ENCODE data around the gene CAMK1. TPM values are rescaled to one million over a fixed set of nuclear protein-coding genes. Genes with fewer than 3 reads are reported as not detected.

CAMK1 gene
- total RNA-seq, 2 donors from 2014 or later: 1.9 to 2.2 TPM

GRCh38 chr3:9787714-9788113, 18.0 kb upstream of the CAMK1 start:
- Mint-ChIP-seq H3K36me3 (ENCODE audit: low read depth) (peaks cover 21% of the 10 kb centered on the region), H3K4me1 (peaks cover 25% of the 10 kb centered on the region), H3K27me3 (no peaks in the 10 kb centered on the region), H3K27ac (no peak overlapping the region), H3K4me3 (peak overlapping the region; percentile 25)
- H3K9me3 ChIP-seq (ENCODE audit: control insufficient read depth, low read length, poor library complexity, severe bottlenecking): no peaks in the 10 kb centered on the region
- DNase-seq (no peak), ATAC-seq (no peak)

- ATAC-seq: no peak
These were observed 17.3 kb upstream of the CAMK1 start for GRCh38 chr3:9786825-9787669.

GRCh38 chr3:9786209-9786739, 16.5 kb upstream of the CAMK1 start:
- DNase-seq (no peak), ATAC-seq (no peak)
- H3K9me3 ChIP-seq (ENCODE audit: control insufficient read depth, low read length, poor library complexity, severe bottlenecking): no peaks in the 10 kb centered on the region
- Mint-ChIP-seq H3K4me1 (peaks cover 22% of the 10 kb centered on the region), H3K36me3 (ENCODE audit: low read depth) (peaks cover 19% of the 10 kb centered on the region), H3K27ac (no peak overlapping the region), H3K4me3 (no peak overlapping the region), H3K27me3 (no peaks in the 10 kb centered on the region)

More at GRCh38 chr3:9786825-9787669, 17.3 kb upstream of the CAMK1 start:
- no peak overlapping the region for H3K4me3 Mint-ChIP-seq
- DNase-seq: no peak
- peaks cover 19% of the 10 kb centered on the region for H3K36me3 Mint-ChIP-seq (ENCODE audit: low read depth)
- H3K27me3 Mint-ChIP-seq: no peaks in the 10 kb centered on the region
- H3K27ac Mint-ChIP-seq: no peak overlapping the region
- no peaks in the 10 kb centered on the region for H3K9me3 ChIP-seq (ENCODE audit: control insufficient read depth, low read length, poor library complexity, severe bottlenecking)
- peaks cover 27% of the 10 kb centered on the region for H3K4me1 Mint-ChIP-seq

- Mint-ChIP-seq H3K4me1 (peaks cover 24% of the 10 kb centered on the region), H3K27me3 (no peaks in the 10 kb centered on the region), H3K4me3 (no peak overlapping the region), H3K36me3 (ENCODE audit: low read depth) (peaks cover 19% of the 10 kb centered on the region), H3K27ac (peak overlapping the region; percentile 53)
- H3K9me3 ChIP-seq (ENCODE audit: control insufficient read depth, low read length, poor library complexity, severe bottlenecking): no peaks in the 10 kb centered on the region
- ATAC-seq (no peak), DNase-seq (no peak)
These were observed 15.9 kb upstream of the CAMK1 start for GRCh38 chr3:9785602-9786001.

- H3K9me3 ChIP-seq (ENCODE audit: control insufficient read depth, low read length, poor library complexity, severe bottlenecking): no peaks in the 10 kb centered on the region
- DNase-seq (no peak), ATAC-seq (no peak)
- H3K27me3 Mint-ChIP-seq: no peaks in the 10 kb centered on the region
- no peak overlapping the region for H3K4me3 Mint-ChIP-seq
- peaks cover 15% of the 10 kb centered on the region for H3K36me3 Mint-ChIP-seq (ENCODE audit: low read depth)
- peak overlapping the region; percentile 53 for H3K27ac Mint-ChIP-seq
- peaks cover 24% of the 10 kb centered on the region for H3K4me1 Mint-ChIP-seq
These were observed 15.2 kb upstream of the CAMK1 start for GRCh38 chr3:9784965-9785364.

GRCh38 chr3:9783954-9784353, 14.2 kb upstream of the CAMK1 start:
- no peak overlapping the region for H3K4me3 Mint-ChIP-seq
- H3K27ac Mint-ChIP-seq: no peak overlapping the region
- no peaks in the 10 kb centered on the region for H3K27me3 Mint-ChIP-seq
- no peaks in the 10 kb centered on the region for H3K9me3 ChIP-seq (ENCODE audit: control insufficient read depth, low read length, poor library complexity, severe bottlenecking)
- peaks cover 32% of the 10 kb centered on the region for H3K4me1 Mint-ChIP-seq
- H3K36me3 Mint-ChIP-seq (ENCODE audit: low read depth): peaks cover 11% of the 10 kb centered on the region
- no peak for ATAC-seq
- DNase-seq: no peak

- ATAC-seq (peak; percentile 47), DNase-seq (no peak)
- Mint-ChIP-seq H3K4me3 (no peak overlapping the region), H3K36me3 (ENCODE audit: low read depth) (peaks cover 10% of the 10 kb centered on the region), H3K27me3 (no peaks in the 10 kb centered on the region), H3K27ac (peak overlapping the region; percentile 88), H3K4me1 (peaks cover 35% of the 10 kb centered on the region)
- H3K9me3 ChIP-seq (ENCODE audit: control insufficient read depth, low read length, poor library complexity, severe bottlenecking): no peaks in the 10 kb centered on the region
These were observed 13.0 kb upstream of the CAMK1 start for GRCh38 chr3:9782770-9783169.

GRCh38 chr3:9781978-9782603, 12.3 kb upstream of the CAMK1 start:
- Mint-ChIP-seq H3K27me3 (no peaks in the 10 kb centered on the region), H3K4me1 (peaks cover 32% of the 10 kb centered on the region), H3K4me3 (no peak overlapping the region), H3K36me3 (ENCODE audit: low read depth) (peaks cover 7% of the 10 kb centered on the region), H3K27ac (peak overlapping the region; percentile 88)
- ATAC-seq (no peak), DNase-seq (no peak)
- H3K9me3 ChIP-seq (ENCODE audit: control insufficient read depth, low read length, poor library complexity, severe bottlenecking): no peaks in the 10 kb centered on the region

- H3K4me1 Mint-ChIP-seq: peaks cover 33% of the 10 kb centered on the region
- H3K27ac Mint-ChIP-seq: peak overlapping the region; percentile 88
- H3K36me3 Mint-ChIP-seq (ENCODE audit: low read depth): peaks cover 7% of the 10 kb centered on the region
- H3K9me3 ChIP-seq (ENCODE audit: control insufficient read depth, low read length, poor library complexity, severe bottlenecking): no peaks in the 10 kb centered on the region
- H3K27me3 Mint-ChIP-seq: no peaks in the 10 kb centered on the region
- ATAC-seq: no peak
- DNase-seq: no peak
- H3K4me3 Mint-ChIP-seq: no peak overlapping the region
These were observed 11.8 kb upstream of the CAMK1 start for GRCh38 chr3:9781551-9781950.

- no peaks in the 10 kb centered on the region for H3K27me3 Mint-ChIP-seq
- peak overlapping the region; percentile 77 for H3K4me3 Mint-ChIP-seq
- peaks cover 7% of the 10 kb centered on the region for H3K36me3 Mint-ChIP-seq (ENCODE audit: low read depth)
- DNase-seq: no peak
- peak overlapping the region; percentile 88 for H3K27ac Mint-ChIP-seq
- no peaks in the 10 kb centered on the region for H3K9me3 ChIP-seq (ENCODE audit: control insufficient read depth, low read length, poor library complexity, severe bottlenecking)
- H3K4me1 Mint-ChIP-seq: peaks cover 36% of the 10 kb centered on the region
- ATAC-seq: no peak
These were observed 11.2 kb upstream of the CAMK1 start for GRCh38 chr3:9780910-9781309.

GRCh38 chr3:9780458-9780812, 10.7 kb upstream of the CAMK1 start:
- Mint-ChIP-seq H3K4me1 (peaks cover 36% of the 10 kb centered on the region), H3K36me3 (ENCODE audit: low read depth) (peaks cover 5% of the 10 kb centered on the region), H3K4me3 (peak overlapping the region; percentile 77), H3K27me3 (no peaks in the 10 kb centered on the region), H3K27ac (peak overlapping the region; percentile 88)
- H3K9me3 ChIP-seq (ENCODE audit: control insufficient read depth, low read length, poor library complexity, severe bottlenecking): no peaks in the 10 kb centered on the region
- ATAC-seq (no peak), DNase-seq (no peak)

- peaks cover 37% of the 10 kb centered on the region for H3K4me1 Mint-ChIP-seq
These were observed 10.1 kb upstream of the CAMK1 start for GRCh38 chr3:9779721-9780457.

GRCh38 chr3:9779075-9779593, 9.4 kb upstream of the CAMK1 start:
- no peaks in the 10 kb centered on the region for H3K27me3 Mint-ChIP-seq
- H3K36me3 Mint-ChIP-seq (ENCODE audit: low read depth): peaks cover 3% of the 10 kb centered on the region
- DNase-seq (no peak), ATAC-seq (no peak)
- H3K27ac Mint-ChIP-seq: peak overlapping the region; percentile 88
- peak overlapping the region; percentile 15 for H3K4me3 Mint-ChIP-seq
- no peaks in the 10 kb centered on the region for H3K9me3 ChIP-seq (ENCODE audit: control insufficient read depth, low read length, poor library complexity, severe bottlenecking)
- H3K4me1 Mint-ChIP-seq: peaks cover 37% of the 10 kb centered on the region

More at GRCh38 chr3:9779721-9780457, 10.1 kb upstream of the CAMK1 start:
- H3K27me3 Mint-ChIP-seq: no peaks in the 10 kb centered on the region
- H3K27ac Mint-ChIP-seq: peak overlapping the region; percentile 88
- no peaks in the 10 kb centered on the region for H3K9me3 ChIP-seq (ENCODE audit: control insufficient read depth, low read length, poor library complexity, severe bottlenecking)
- DNase-seq (no peak), ATAC-seq (peak; percentile 80)
- H3K36me3 Mint-ChIP-seq (ENCODE audit: low read depth): peaks cover 3% of the 10 kb centered on the region
- peak overlapping the region; percentile 77 for H3K4me3 Mint-ChIP-seq

Measured in T-helper 17 cell (primary cell).